Embryonic facial prominence (tissue), 1 donor: ENCODE measurements around the gene GDPD4.

Experiments used
- DNase-seq: peaks from one replicate; pipeline ENCODE4 v3.0.0-alpha.2; 2016; ENCODE audit errors: extremely low spot score

Gene GDPD4

DNA sequence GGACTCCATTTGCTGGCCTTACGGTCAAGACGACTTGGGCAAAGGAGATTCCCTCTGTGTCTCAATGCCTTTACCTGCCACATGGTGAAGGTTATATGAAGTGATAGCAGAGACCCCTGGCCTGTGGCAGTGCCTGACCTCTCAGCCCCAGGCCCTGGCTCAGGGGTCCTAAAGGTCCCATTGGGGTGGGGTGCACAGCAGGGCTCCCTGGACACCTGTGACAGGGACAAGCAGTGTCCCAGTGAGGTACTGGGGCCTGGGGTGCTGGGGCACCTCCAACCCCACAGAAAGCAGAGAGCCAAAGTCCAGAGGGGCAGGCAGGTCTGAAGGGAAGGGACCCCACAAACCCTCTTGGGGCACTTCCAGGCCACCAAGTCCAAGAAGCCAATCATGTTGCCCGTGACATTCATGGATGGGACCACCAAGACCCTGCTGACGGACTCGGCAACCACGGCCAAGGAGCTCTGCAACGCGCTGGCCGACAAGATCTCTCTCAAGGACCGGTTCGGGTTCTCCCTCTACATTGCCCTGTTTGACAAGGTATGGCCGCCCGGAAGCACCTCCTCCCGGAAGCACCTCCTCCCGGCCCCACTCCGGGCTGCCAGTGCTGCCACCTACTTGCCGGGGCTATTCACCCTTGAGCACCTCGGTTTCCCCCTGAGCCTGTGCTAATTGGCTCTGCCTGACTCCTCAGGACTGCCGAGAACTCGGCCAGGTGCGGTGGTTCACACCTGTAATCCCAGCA is 111.0 kb downstream of the GDPD4 start:
- no peak for DNase-seq

DNA sequence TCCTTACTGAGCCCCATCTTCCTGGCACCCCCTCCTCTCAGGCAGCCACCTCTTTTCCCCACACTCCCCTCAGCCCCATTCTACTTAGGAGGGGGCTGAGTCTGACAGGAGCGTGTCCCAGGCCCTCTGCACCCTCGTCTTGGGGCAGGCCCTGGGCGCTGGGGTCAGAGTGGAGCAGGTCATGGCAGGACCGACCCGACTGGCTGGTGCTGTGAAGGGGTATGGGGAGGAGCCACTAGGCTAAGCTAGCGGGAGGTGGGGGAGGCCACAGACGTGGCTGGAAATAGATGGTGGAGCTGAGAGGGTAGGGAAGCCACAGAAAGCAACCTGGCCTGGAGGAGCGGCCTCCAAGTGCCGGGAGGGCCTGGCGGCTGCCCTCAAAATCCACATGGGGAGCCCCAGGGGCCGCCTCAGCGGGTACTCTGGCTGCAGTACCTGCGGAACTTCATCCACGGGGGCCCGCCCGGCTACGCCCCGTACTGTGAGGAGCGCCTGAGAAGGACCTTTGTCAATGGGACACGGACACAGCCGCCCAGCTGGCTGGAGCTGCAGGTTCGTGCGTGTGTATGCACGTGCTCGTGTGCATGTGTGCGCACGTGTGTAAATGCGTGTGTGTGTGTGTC is 111.8 kb downstream of the GDPD4 start:
- DNase-seq = no peak

DNA sequence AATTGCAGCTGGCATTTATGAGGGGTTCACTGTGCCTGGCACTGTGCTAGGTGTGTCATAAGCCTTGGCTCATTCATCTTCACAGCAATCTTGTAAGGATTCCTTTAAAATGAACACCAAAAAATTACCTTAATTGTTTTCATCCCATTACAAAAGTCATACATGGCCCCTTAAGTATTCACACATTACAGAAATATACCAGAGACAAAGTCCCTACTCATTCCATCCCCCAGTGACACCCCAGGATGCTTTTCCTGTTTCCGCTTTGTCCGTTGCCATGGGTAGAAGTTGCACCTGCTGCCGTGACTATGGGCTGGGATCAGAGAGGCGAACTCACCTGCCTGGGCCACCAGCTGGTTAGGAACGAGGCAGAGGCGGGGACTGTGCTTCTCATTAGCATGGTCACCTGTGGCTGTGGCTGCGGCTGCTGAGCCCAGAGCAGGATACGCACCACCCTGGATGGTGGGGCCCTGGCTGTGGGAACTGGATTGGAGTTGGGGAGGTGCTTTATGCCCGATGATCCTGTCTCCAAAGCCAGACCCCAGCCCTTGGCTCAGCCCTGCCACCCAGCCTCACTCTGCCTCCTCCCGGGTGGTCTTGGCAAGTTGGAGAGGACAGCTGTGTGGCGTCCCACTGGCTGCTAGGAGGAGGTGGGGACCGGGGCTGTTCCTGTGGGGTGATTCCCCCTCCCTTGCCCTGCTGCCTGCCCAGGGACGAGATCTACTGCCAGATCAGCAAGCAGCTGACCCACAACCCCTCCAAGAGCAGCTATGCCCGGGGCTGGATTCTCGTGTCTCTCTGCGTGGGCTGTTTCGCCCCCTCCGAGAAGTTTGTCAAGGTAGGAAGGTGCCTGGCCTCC is 112.6 kb downstream of the GDPD4 start:
- no peak for DNase-seq

- peak; percentile 51 for DNase-seq
These were observed 113.5 kb downstream of the GDPD4 start for GRCh38 chr11:77187776-77188632.

DNA sequence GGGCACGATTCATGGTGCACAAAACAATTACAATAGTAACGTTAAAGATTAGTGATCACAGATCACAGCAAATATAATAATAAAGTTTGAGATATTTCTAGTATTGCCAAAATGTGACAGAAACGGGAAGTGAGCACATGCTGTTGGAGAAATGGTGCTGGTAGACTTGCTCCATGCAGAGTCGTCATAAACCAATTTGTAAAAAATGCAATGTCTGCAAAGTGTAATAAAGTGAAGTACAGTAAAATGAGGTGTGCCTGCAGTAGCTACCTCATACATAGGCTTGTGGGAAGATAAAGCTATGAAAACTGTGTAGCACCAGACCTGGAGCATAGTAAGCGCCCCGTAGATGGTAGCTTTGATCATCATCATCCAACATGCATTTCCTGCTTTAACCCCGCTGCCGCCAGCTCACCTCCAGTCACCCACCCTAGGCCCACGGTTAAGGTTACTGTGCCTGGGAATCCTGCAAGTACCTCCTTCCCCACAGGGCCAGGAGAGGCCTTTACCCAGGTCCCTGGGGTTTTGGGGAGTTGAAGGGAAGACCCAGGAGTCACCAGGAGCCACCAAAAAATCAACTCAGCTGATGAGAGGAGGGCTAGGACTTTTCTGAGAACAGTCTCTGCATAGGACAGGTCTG is 114.3 kb downstream of the GDPD4 start:
- DNase-seq = no peak

- DNase-seq = no peak
These were observed 115.2 kb downstream of the GDPD4 start for GRCh38 chr11:77186302-77186701.

DNA sequence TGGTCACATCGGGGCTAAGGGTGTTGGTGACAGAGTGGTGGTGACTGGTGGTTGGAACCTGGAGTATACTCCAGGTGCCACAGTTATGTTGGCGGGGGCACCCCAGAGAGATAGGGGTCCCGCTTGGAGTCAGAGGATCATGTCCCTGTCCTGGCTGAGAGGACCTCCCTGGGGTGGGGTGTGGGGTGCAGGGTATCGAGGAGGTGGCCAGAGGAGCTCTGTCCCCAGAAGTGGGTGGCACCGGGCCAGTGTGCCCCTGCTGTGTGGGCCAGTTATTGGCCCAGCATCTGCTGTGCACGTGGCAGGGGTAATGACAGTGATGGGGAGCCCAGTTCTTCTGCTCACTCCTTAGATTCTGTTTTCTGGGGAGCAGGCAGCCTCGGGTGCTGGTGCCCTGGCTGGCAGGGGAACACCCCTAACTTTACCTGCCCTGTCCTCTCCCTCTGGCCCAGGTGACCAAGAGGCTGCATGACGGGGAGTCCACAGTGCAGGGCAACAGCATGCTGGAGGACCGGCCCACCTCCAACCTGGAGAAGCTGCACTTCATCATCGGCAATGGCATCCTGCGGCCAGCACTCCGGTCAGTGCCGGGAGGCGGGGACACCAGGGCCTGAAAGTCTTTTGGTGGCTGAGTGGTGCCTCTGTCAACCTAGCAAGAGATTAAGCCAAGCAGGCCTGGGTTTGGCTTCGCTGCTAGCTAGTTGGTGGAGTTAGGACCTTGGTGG is 117.2 kb downstream of the GDPD4 start:
- DNase-seq = no peak

GRCh38 chr11:77183431-77183984 is 118.0 kb downstream of the GDPD4 start:
- DNase-seq = no peak

GRCh38 chr11:77182542-77183430 is 118.7 kb downstream of the GDPD4 start:
- no peak for DNase-seq

GRCh38 chr11:77181799-77182541 is 119.5 kb downstream of the GDPD4 start:
- DNase-seq = no peak

DNA sequence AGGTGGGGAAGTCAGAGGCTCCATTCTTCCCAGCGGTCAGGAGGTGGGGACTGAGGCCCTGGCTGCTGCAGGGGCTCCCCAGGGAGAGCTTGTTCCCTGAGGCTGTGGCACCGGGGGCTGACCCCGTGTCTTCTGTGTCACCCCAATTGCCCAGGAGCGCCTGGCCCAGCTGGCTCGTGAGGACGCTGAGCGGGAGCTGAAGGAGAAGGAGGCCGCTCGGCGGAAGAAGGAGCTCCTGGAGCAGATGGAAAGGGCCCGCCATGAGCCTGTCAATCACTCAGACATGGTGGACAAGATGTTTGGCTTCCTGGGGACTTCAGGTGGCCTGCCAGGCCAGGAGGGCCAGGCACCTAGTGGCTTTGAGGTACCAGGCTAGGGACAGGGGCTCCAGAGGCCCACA is 120.3 kb downstream of the GDPD4 start:
- no peak for DNase-seq

DNA sequence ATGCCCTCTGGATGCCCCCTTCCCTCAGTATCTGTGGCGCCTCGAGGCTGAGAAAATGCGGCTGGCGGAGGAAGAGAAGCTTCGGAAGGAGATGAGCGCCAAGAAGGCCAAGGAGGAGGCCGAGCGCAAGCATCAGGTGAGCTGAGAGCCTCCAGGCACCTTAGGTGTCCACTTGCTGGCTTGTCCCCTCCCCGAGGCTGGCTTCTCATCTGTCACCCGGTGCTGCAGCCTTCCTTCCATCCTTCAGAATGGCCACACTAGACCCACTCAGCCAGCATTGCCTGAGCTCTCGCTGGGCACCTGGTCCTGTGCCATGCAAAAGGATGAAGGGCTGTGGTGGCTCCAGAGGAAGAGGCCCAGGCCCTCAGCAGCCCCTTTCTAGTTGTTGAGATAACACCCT is 121.1 kb downstream of the GDPD4 start:
- no peak for DNase-seq

DNA sequence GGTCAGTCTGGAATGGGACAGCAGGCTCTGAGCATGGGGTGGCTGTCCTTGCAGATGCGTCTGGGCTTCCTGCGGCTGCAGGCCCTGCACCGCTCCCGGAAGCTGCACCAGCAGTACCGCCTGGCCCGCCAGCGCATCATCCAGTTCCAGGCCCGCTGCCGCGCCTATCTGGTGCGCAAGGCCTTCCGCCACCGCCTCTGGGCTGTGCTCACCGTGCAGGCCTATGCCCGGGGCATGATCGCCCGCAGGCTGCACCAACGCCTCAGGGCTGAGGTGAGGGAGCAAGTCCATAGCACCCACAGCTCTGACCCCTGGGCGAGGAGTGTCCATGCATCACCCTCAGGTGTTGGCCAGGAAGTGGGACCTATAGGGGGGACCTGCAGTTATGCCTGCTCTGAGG is 121.8 kb downstream of the GDPD4 start:
- DNase-seq = no peak

- DNase-seq = no peak
These were observed 122.4 kb downstream of the GDPD4 start for GRCh38 chr11:77179048-77179447.

- DNase-seq = no peak
These were observed 123.3 kb downstream of the GDPD4 start for GRCh38 chr11:77178150-77178549.

- no peak for DNase-seq
These were observed 124.5 kb downstream of the GDPD4 start for GRCh38 chr11:77176996-77177395.

GRCh38 chr11:77175869-77176539 is 125.5 kb downstream of the GDPD4 start:
- DNase-seq = no peak
